NT2/D1 (cell line): ENCODE results near the gene GPR22.

Experiments
- YY1 ChIP-seq: IDR thresholded peaks from 2 replicates; pipeline ENCODE4 v1.6.1; 2011; ENCODE audit not compliant: insufficient read length, insufficient read depth
- ZNF274 ChIP-seq: IDR thresholded peaks from 2 replicates; pipeline ENCODE4 v1.6.1; 2011; ENCODE audit warnings: mild to moderate bottlenecking, low read depth, low read length

GRCh38 chr7:107505997-107506673, 36.3 kb downstream of the GPR22 start:
- no peak for TF ChIP-seq YY1
- no peak for TF ChIP-seq ZNF274
